GM18858 (cell line): Measurements from ENCODE around the gene NPB.

Experiments used
- ATAC-seq: cut with Tn5 transposase; IDR thresholded peaks from one replicate; pipeline ENCODE4 v1.9.1; 2021; ENCODE audit not compliant: unreplicated experiment

NPB gene

DNA sequence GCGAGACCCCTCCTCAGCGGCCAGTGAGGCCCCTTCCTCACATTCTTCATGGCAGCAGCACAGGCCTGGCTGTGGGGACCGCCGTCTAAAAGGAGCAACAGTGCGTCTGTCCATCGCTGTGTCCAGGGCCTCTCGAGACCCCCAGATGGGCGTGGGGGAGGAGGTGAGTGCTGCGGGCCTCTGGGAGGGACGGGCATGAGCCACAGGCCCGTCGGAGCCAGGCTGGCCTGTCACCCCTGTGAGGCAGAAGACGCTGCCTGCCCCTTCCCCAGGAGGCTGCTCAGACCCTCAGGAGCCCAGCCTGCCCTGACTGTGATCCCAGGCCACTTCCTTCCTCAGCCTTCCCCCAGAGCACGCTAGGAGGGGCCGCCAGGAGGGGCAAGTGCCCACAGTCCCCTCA, 37.2 kb downstream of the NPB start:
- ATAC-seq: no peak

DNA sequence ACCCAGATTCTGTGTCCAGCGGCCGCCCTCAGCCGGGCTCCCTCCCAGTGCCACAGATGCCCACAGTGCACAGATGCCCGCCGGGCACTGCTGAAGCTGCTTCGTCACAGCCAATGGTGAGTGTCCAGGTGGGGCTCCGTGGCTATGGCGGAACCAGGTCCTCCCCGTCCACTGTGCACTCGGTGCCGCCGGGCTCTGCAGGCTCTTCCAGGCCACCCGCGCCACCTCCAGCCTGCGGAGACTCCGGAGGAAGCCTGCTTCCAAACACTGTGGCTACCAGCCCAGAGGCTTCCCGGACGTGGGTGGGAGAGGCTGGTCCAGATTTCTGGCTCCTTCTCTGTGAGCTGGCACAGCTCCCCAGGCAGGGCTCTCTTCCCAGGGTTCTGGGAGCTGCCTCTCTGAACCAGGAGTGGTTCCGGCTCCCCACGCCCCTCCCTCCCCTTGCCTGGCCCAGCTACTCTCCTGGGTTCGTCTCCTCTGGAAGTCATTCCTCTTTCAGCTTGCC, 37.9 kb downstream of the NPB start:
- no peak for ATAC-seq

DNA sequence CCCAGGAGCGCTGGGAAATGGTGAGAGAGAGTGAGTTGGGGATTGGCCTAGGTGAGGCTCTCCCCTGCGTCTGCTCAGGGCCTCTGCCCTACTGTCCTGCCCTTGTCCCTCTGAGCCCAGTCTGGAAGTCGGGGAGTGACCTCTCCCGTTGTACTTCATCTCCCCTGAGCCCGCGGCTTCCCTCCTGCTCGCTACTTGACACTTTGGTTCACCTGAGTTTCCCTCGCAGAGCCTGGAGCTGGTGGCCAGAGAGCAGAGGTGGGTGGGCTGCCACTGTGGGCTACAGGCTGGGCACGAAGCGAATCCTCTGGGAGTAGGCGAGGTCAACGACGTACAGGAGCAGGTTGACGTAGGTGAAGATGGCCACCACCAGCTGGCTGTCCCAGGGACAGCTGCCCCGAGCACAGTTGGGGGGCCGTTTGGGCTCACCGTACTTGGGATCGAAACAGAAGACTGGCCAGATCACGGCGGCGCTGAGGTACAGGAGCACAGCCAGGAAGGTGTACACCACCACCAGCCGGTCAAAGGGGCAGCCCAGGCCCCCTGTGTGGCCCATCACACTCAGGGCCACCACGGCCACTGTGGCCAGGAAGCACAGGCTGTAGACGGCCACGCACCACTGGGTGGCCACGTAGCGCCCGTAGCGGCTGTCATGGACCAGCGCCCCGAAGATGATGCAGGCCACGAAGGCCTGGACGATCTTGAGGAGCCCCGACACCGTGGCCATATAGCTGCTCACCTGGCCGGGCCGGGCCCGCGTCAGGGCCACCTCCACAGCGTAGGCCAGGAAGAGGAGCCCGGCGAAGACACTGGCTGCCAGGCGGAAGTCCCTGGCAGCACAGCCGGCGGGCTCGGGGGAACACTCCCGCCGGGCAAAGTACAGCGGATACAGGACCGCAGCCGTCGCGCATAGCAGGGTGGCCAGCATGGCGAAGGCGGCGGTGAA, 38.8 kb downstream of the NPB start:
- no peak for ATAC-seq

DNA sequence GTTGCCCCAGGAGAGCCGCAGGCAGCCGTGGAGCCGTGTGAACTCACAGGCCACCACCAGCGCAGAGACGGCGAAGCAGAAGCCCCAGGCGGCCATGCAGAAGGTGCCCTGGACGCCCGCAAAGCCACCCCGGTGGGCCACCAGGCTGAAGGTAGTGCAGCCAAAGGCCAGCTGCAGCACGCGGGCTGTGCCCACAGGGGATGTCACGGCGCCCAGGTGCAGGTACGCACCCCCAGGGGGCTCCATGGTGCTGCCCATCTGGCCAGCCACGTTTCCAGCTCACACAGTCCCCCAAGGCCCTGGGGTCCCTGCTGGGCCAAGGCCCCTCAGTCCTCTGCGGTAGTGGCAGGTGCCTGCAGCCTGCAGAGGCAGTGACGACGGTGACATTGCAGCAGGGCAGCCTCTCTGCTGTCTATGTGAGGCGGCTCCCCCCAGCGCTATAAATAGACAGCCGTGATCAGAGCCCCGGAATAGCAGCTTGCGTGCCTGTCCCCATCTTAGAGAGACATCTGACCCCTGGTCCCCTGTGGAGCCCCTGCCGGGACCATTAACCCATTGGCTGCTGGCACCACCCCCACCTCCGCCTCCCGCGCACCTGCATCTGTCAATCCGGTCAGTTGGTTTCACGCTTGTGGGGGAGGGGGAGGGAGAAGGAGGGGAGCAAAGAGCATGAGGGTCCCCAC, 39.6 kb downstream of the NPB start:
- no peak for ATAC-seq

- ATAC-seq: no peak
Measured at GRCh38 chr17:81942167-81942553, 40.1 kb downstream of the NPB start.

DNA sequence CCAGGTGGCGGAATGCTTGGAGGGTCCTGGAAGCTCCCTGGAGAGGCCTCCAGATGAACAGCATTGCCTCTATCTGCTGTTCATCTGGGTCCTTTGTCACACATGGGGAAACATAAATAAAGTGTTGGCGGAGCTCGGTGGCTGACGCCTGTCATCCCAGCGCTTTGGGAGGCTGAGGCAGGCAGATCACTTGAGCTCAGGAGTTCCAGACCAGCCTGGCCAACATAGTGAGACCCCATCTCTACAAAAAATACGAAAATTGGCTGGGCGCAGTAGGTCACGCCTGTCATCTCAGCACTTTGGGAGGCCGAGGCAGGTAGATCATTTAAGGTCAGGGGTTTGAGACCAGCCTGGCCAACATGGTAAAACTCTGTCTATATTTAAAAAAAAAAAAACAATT, 42.8 kb downstream of the NPB start:
- no peak for ATAC-seq

DNA sequence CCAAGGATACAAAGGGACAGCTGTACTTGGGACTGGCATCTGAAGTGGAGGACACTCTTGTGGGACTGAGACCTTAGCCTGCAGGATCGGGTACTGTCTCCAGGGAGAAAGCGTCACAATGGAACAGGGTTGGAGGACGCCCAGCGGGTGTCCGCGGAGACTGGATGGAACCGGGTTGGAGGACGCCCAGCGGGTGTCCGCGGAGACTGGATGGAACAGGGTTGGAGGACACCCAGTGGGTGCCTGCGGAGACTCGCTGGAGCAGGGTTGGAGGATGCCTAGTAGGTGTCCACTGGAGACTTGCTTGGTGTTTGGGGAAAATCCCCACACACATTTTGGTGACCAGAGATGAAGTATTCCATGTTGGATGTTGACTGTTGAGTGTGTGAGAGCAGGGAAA, 45.2 kb downstream of the NPB start, which contains the start of gene MYADML2:
Gene MYADML2 (minus strand): TSS at position 45 of the 400 bp plus-strand sequence. CDS start 5,492 bp downstream, outside the sequence.
- ATAC-seq: no peak

DNA sequence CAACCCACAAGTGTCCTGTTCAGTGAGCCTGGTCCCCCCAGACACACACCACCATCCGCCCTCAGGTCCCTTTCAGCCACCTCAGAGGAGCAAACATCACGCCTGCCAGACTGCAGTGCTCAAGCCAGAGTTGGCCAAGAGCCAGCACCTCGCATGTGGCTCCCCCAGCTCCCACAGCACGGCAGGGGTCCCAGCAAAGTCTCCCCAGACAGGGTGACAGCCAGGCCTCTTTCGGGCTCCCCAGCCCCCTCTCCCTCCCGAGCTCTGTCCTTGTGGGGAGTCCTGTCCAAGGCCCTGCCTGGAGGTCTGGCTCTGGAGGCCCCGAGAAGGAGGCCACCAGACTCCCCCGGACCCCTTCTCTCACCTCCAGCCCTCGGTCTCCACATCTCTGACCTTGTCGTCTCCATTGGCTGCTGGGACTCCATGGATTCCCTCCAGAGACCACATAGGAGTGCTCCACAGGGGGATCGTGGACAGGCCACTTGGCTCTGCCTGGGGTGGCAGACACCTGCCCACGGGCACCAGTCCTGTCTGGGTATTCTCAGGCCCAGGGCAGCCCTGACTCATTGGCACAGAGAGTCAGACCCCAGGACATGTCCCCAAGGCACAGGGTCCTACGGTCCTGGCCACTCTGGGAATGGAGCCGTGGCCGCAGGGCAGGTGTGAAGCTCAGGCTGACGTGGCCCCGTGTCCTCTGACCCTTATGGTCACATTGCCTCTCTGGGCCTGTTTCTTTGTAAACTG, 46.8 kb downstream of the NPB start:
- ATAC-seq: no peak

- no peak for ATAC-seq
Measured at GRCh38 chr17:81950501-81950900, 48.5 kb downstream of the NPB start.

- no peak for ATAC-seq
Measured at GRCh38 chr17:81951785-81952684, 50.0 kb downstream of the NPB start.
